Kidney (tissue), 14 donors: ENCODE data around the gene EP400. TPM values are rescaled to one million over a fixed set of nuclear protein-coding genes. Genes with fewer than 3 reads are reported as not detected.

Experiments
- DNase-seq, 5 donors: peaks; one replicate each; pipeline ENCODE4 v3.0.0-alpha.2; 2013 to 2020
- FAIRE-seq: peaks from 2 replicates; lab custom pipeline; 2012; peaks lifted over from hg19 to GRCh38; lab: Jason Lieb, UNC
- H3K27ac ChIP-seq, 2 donors: one replicate each; pipeline ENCODE4 v1.7.0; 2013; ENCODE audit warnings: low read depth in 2 of 2, low read length in 2 of 2, inconsistent platforms in 1 of 2
- H3K27me3 ChIP-seq: one replicate; pipeline ENCODE4 v1.7.1; 2013; ENCODE audit warnings: low read length, inconsistent platforms; ENCODE audit not compliant: control insufficient read depth, insufficient read depth
- H3K36me3 ChIP-seq, 3 donors: one replicate each; pipeline versions ENCODE4 v1.7.0 to v1.7.1; 2013; ENCODE audit warnings: low read length in 3 of 3, control low read depth in 1 of 3, inconsistent platforms in 1 of 3; ENCODE audit not compliant: insufficient read depth in 3 of 3, control insufficient read depth in 2 of 3
- H3K4me1 ChIP-seq, 3 donors: one replicate each; pipeline versions ENCODE4 v1.7.0 to v1.7.1; 2013; ENCODE audit warnings: low read length in 3 of 3, inconsistent platforms in 1 of 3, low read depth in 1 of 3; ENCODE audit not compliant: control insufficient read depth in 2 of 3, insufficient read depth in 2 of 3
- H3K4me3 ChIP-seq, 3 donors: one replicate each; pipeline versions ENCODE4 v1.7.0 to v1.8.1; 2013; ENCODE audit warnings: low read length in 3 of 3, control low read depth in 1 of 3, inconsistent platforms in 1 of 3
- H3K9ac ChIP-seq, 3 donors: one replicate each; pipeline versions ENCODE4 v1.7.0 to v1.7.1; 2013; ENCODE audit warnings: low read length in 3 of 3, control low read depth in 1 of 3, inconsistent platforms in 1 of 3
- H3K9me3 ChIP-seq, 3 donors: one replicate each; pipeline versions ENCODE4 v1.7.0 to v1.7.1; 2013; ENCODE audit warnings: low read length in 3 of 3, control low read depth in 1 of 3, inconsistent platforms in 1 of 3; ENCODE audit not compliant: control insufficient read depth in 2 of 3, insufficient read depth in 1 of 3
- intact Hi-C: fragments of 100-400 bp; cut with DNase I; formaldehyde crosslinking; loops from one replicate; pipeline ENCODE4 v1.11.1; 2022
- polyA plus RNA-seq: library from polyadenylated mRNA; stranded (reverse); fragments of 350-450 nt; fragmentation: Illumina TruSeq; extraction: RNeasy Lipid Tissue Mini Kit (QIAGEN cat#74804); gene quantifications from one replicate; pipeline ENCODE4 v1.2.3, GENCODE V29; 2014; ENCODE audit warnings: low read depth, low replicate concordance; ENCODE audit not compliant: insufficient read depth
- total RNA-seq: library from RNA; stranded (reverse); fragmentation: NEBNext Ultra II Directional; extraction: Animal tissue kit (Norgen Biotek cat#: 25700); gene quantifications from one replicate; pipeline ENCODE4 v1.2.1, GENCODE V29; 2021
- TF ChIP-seq, protein P1 (sequence below): IDR thresholded peaks from 3 replicates; pipeline ENCODE4 v1.5.1; 2012; ENCODE audit warnings: mild to moderate bottlenecking, moderate library complexity, borderline replicate concordance; ENCODE audit not compliant: insufficient read depth; ENCODE audit errors: extremely low read depth
- donor health status: control.
- donor health status: control.
- donor health status: control.
- donor health status: control.
- donor health status: control.
- donor health status: DM: yes; HTN: yes; CAD: no.
- donor health status: Normal renal cell carcinoma (clear cell type).

The EP400 gene
- total and polyA plus RNA-seq, 2 donors from 2014 or later, result 7.5 to 44.7 TPM

GRCh38 chr12:132020292-132020691 is 70.5 kb downstream of the EP400 start:
- FAIRE-seq (no peak), DNase-seq (no peak)
- intact Hi-C loops, result no loop called here
- TF ChIP-seq, protein P1, sequence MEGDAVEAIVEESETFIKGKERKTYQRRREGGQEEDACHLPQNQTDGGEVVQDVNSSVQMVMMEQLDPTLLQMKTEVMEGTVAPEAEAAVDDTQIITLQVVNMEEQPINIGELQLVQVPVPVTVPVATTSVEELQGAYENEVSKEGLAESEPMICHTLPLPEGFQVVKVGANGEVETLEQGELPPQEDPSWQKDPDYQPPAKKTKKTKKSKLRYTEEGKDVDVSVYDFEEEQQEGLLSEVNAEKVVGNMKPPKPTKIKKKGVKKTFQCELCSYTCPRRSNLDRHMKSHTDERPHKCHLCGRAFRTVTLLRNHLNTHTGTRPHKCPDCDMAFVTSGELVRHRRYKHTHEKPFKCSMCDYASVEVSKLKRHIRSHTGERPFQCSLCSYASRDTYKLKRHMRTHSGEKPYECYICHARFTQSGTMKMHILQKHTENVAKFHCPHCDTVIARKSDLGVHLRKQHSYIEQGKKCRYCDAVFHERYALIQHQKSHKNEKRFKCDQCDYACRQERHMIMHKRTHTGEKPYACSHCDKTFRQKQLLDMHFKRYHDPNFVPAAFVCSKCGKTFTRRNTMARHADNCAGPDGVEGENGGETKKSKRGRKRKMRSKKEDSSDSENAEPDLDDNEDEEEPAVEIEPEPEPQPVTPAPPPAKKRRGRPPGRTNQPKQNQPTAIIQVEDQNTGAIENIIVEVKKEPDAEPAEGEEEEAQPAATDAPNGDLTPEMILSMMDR, result no peak
- Histone ChIP-seq H3K27ac (no peak overlapping the region), H3K27me3 (no peaks in the 10 kb centered on the region), H3K4me3 (no peak overlapping the region), H3K4me1 (no peaks in the 10 kb centered on the region), H3K9ac (no peak overlapping the region), H3K9me3 (no peaks in the 10 kb centered on the region), H3K36me3 (peaks cover 7 to 63% (median 40%) of the 10 kb centered on the region in 3 donors)

DNA sequence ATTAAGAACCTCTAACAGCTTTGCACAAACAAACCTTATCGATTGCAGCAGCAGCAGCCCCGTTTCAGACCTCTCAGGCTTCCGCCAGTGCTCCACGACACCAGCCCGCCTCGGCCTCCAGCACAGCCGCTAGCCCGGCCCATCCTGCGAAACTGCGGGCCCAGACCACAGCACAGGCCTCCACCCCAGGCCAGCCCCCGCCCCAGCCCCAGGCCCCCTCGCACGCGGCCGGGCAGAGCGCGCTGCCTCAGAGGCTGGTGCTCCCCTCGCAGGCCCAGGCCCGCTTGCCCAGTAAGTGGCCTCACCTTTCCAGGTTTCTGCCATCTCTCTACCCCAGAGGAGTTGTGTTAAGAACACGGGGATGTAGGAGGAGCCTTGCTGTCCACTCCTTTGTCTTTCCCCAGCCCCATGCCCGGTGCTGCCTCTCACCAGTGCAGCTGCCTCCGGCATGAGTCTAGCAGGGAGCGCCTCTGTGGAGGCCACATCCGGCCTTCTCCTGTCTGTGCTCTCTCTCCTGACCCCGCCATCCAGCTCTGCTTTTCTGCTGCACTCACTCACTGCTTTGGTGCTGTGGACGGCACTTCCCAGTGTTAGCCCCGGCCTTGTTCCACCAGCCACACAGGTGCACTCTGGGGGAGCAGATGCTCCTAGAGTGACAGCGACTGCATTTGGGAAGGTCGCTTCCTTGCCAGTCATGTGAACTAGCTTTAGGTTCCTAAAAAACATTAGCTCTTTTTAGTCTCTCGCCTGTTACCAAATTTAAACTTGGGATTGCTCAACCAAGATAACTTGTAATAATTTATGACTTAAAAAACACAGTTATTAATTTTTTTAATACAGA is 71.5 kb downstream of the EP400 start:
- FAIRE-seq, result no peak
- H3K27me3 ChIP-seq, result no peaks in the 10 kb centered on the region
- no peak overlapping the region for H3K4me3 ChIP-seq
- TF ChIP-seq, protein P1, result no peak
- no peak overlapping the region for H3K27ac ChIP-seq
- peaks cover 7 to 65% (median 42%) of the 10 kb centered on the region in 3 donors for H3K36me3 ChIP-seq
- intact Hi-C loops, result no loop called here
- no peaks in the 10 kb centered on the region for H3K9me3 ChIP-seq
- H3K9ac ChIP-seq, result no peak overlapping the region
- no peaks in the 10 kb centered on the region for H3K4me1 ChIP-seq
- DNase-seq, result peak in 1 of 5 donors; percentile 84

- H3K4me3 ChIP-seq, result no peak overlapping the region
- H3K27me3 ChIP-seq, result no peaks in the 10 kb centered on the region
- no peaks in the 10 kb centered on the region for H3K9me3 ChIP-seq
- H3K4me1 ChIP-seq, result no peaks in the 10 kb centered on the region
- H3K36me3 ChIP-seq, result peaks cover 7 to 69% (median 49%) of the 10 kb centered on the region in 3 donors
- no peak for FAIRE-seq
- no peak for DNase-seq
- H3K27ac ChIP-seq, result no peak overlapping the region
- TF ChIP-seq, protein P1, result no peak
- no peak overlapping the region for H3K9ac ChIP-seq
- intact Hi-C loops, result no loop called here
Measured at GRCh38 chr12:132021965-132022364, 72.2 kb downstream of the EP400 start.
